Transverse colon (tissue), 3 donors: ENCODE results near the gene LRP1B.

Experiments used
- CTCF ChIP-seq, 5 experiments: fragments of 200-600 bp in 3 of 5; fragments of 450-650 bp in 2 of 5; sonication (generic) in 3 of 5; IDR thresholded peaks; 1 replicate in 2 of 5; 2 replicates in 3 of 5; pipeline ENCODE4 v1.5.1; 2016 to 2017; ENCODE audit warnings: antibody characterized with exemption in 5 of 5, inconsistent platforms in 3 of 5, mild to moderate bottlenecking in 2 of 5, moderate library complexity in 1 of 5
- EP300 ChIP-seq: sonication (generic); formaldehyde crosslinking; IDR thresholded peaks from one replicate; pipeline ENCODE4 v1.6.1; 2017; ENCODE audit warnings: antibody characterized with exemption, low read depth

GRCh38 chr2:140654565-140654964 lies 1476.3 kb downstream of the LRP1B start:
- TF ChIP-seq EP300 (no peak), CTCF (IDR thresholded peaks at IDR 0.05) (no peak)
